Right lobe of liver (tissue), 4 donors: ENCODE results near the gene MEA1.

Experiments used
- CTCF ChIP-seq, 4 donors: fragments of 200-600 bp in 3 of 4; fragments of 450-650 bp in 1 of 4; IDR thresholded peaks; one replicate each; pipeline versions ENCODE4 v1.5.1 to v1.8.0; 2016 to 2022; ENCODE audit warnings: antibody characterized with exemption in 4 of 4, mild to moderate bottlenecking in 2 of 4
- POLR2A ChIP-seq: fragments of 450-650 bp; IDR thresholded peaks from one replicate; pipeline ENCODE4 v1.6.1; 2017; ENCODE audit warnings: antibody characterized with exemption, mild to moderate bottlenecking
- donor health status: DM: no; HTN: no; CAD: no.
- donor health status: DM: no; HTN: no; CAD: no.
- donor health status: DM: no; HTN: yes; CAD: no.

GRCh38 chr6:43032326-43032725, 18.6 kb upstream of the MEA1 start:
- TF ChIP-seq CTCF (IDR thresholded peaks at IDR 0.05) (no peak), POLR2A (no peak)
